Ectodermal cell (in vitro differentiated cells): ENCODE data around the gene TDP1.
"Not testable (repeated sequence)": the region's sequence is repeated elsewhere in the genome, so short reads cannot be mapped to it uniquely, and the experiment has no call there.

Experiments
- H3K27ac ChIP-seq: 2 replicates; pipeline ENCODE4 v1.7.0; 2013; ENCODE audit warnings: mild to moderate bottlenecking, low read depth, low read length; ENCODE audit not compliant: insufficient read depth, poor library complexity, severe bottlenecking
- H3K27me3 ChIP-seq: 2 replicates; pipeline ENCODE4 v1.7.0; 2013; ENCODE audit warnings: mild to moderate bottlenecking, low read length; ENCODE audit not compliant: insufficient read depth, control insufficient read depth, poor library complexity, severe bottlenecking
- H3K36me3 ChIP-seq: one replicate; pipeline ENCODE4 v1.7.0; 2013; ENCODE audit warnings: low read length; ENCODE audit not compliant: control insufficient read depth, insufficient read depth
- H3K4me1 ChIP-seq: one replicate; pipeline ENCODE4 v1.7.0; 2013; ENCODE audit warnings: low read length; ENCODE audit not compliant: control insufficient read depth, insufficient read depth
- H3K4me3 ChIP-seq: 2 replicates; pipeline ENCODE4 v1.7.0; 2013; ENCODE audit warnings: low read depth, low read length, control low read depth; ENCODE audit not compliant: insufficient read depth
- H3K9me3 ChIP-seq: 2 replicates; pipeline ENCODE4 v1.7.0; 2013; ENCODE audit warnings: mild to moderate bottlenecking, low read length, moderate library complexity; ENCODE audit not compliant: control insufficient read depth
- WGBS, 2 experiments: methylation state at CpG; one replicate each; pipeline ENCODE4 v1.1.7; 2013; ENCODE audit warnings: missing lambda C conversion rate in 2 of 2; 5-methylcytosine and 5-hydroxymethylcytosine counted together

Gene TDP1

DNA sequence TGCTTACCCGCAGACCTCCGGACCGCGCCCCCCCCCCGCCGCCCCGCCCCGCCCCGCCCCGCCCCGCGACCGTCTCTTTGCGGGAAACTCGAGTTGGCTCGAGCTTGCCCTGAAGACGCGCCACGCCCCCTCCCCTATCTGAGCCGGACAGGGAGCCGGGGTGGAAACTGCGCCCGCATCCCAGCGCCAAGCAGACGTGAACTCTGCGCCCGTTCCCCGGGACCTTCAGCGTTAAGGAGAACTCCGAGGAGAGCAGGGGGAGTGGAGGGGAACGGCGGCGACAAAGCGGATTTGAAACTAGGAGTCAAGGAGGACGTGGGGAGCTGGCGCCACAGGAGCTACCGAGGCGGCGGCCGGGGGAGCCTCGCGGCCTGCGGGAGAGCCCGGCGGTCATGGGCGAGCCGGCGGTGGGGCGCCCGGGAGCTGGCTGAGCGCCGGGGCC is 106.0 kb downstream of the TDP1 start, which contains the start of gene KCNK13:
Gene KCNK13 (plus strand): TSS at position 310 of the 442 bp plus-strand sequence. CDS start 212 bp downstream, outside the sequence.
- Histone ChIP-seq H3K27me3 (peaks cover 85% of the 10 kb centered on the region), H3K36me3 (no peaks in the 10 kb centered on the region), H3K9me3 (no peaks in the 10 kb centered on the region), H3K4me1 (no peaks in the 10 kb centered on the region), H3K4me3 (peak within 1 kb of the TSS; percentile 33), H3K27ac (no peak within 1 kb of the TSS)
- WGBS, 2 experiments: 1% methylated on average over 52 of the region's 52 CpGs

DNA sequence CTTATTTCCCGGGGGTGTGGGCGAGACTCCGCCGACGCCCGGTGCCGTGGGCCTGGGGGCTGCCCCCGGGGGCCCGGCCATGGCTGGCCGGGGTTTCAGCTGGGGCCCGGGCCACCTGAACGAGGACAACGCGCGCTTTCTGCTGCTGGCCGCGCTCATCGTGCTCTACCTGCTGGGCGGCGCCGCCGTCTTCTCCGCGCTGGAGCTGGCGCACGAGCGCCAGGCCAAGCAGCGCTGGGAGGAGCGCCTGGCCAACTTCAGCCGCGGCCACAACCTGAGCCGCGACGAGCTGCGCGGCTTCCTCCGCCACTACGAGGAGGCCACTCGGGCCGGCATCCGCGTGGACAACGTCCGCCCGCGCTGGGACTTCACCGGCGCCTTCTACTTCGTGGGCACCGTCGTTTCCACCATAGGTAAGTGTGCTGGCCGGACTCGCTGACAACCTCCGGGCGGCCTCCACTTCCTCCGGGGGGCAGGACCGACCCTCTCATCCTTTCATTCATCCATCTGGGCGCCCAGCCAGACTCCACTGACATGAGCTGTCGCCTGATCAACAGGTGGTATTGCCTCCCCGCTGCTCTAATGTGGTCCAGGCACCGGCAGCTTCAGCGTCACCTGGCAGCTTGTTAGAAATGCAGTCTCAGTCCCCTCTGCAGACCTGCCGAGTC is 106.5 kb downstream of the TDP1 start:
- Histone ChIP-seq H3K4me3 (peak overlapping the region; percentile 23), H3K9me3 (no peaks in the 10 kb centered on the region), H3K27ac (no peak overlapping the region), H3K4me1 (no peaks in the 10 kb centered on the region), H3K36me3 (no peaks in the 10 kb centered on the region), H3K27me3 (peaks cover 81% of the 10 kb centered on the region)
- 1% methylated on average over 63 of the region's 63 CpGs for WGBS, 2 experiments

DNA sequence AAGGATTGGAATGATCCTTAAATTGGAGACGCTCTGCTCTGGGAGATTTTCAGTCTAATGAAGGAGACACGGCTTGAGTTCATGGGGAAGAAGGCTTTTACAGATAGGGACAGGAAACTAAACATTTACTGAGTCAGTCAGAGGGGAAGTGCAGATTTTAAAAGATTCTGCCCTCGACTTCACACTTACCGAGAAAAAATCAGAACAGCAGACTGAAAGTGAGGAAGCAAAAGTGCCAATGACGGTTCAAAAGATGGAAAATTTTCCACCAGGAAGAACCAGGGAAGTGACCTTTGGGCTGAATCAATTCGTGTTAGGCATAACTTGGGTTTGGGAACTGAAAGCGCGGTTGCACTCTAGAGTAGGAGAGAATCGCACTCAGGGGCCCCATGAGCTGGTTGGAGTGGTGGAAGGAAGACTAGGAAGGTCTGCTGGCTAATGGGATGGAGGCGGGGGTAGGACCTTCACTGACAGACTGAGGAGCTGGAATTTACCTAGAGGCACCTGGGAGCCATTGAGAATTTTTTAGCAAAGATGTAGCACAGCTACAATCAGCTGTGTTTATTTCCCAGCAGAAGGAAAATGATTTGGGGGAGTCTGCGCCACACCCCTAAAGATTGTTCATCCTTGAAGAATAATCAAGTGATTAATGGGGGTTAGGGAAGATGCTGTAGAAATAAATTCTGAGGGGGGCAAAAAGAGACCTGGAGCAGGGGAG is 107.3 kb downstream of the TDP1 start:
- 33 to 34% methylated on average over 11 of the region's 11 CpGs for WGBS, 2 experiments
- H3K9me3 ChIP-seq: no peaks in the 10 kb centered on the region
- no peak overlapping the region for H3K27ac ChIP-seq
- no peaks in the 10 kb centered on the region for H3K36me3 ChIP-seq
- H3K27me3 ChIP-seq: peaks cover 81% of the 10 kb centered on the region
- no peaks in the 10 kb centered on the region for H3K4me1 ChIP-seq
- H3K4me3 ChIP-seq: no peak overlapping the region

DNA sequence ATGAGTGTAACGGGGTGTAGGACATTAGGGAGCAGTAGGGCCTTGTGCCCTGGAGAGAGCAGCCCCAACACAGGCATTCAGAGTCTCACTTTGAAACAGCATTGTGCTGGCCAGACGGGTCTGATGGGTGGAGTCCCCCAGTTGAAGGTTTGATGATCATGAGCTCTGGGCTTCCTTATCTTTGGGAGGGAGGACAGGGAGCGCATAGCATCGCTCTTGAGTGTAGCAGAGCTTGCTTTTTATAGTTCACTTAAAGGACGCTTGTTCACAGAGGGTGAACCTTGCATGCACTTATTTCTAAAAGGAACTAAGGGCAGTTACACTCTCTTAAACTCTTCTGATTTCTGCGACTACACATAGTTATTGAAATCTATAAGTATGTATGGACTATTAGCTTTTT is 116.6 kb downstream of the TDP1 start:
- 86 to 88% methylated on average over 5 of the region's 6 CpGs for WGBS, 2 experiments
- peaks cover 3% of the 10 kb centered on the region for H3K27me3 ChIP-seq
- no peaks in the 10 kb centered on the region for H3K9me3 ChIP-seq
- H3K4me1 ChIP-seq: no peaks in the 10 kb centered on the region
- H3K36me3 ChIP-seq: no peaks in the 10 kb centered on the region
- H3K27ac ChIP-seq: no peak overlapping the region
- no peak overlapping the region for H3K4me3 ChIP-seq

DNA sequence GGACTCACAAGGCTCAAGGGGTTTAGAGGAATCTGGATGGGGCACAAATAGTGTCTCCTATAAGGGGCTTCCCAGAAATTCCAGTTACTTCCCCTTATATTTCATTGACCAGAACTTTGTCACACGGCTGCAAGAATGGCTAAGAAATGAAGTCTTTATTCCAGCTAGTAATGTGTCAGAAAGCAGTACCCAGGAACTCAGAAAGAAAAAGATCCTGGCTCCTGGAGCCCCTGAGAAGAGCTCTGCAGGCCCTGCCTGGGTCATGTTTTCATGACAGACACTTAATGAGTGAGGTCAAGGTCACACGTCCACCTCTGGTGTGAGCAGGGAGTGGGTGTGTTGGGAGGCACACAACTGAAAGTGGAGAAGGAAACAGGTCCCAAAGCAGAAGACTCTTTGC is 123.8 kb downstream of the TDP1 start:
- H3K36me3 ChIP-seq: no peaks in the 10 kb centered on the region
- H3K27ac ChIP-seq: no peak overlapping the region
- no peaks in the 10 kb centered on the region for H3K27me3 ChIP-seq
- H3K9me3 ChIP-seq: no peaks in the 10 kb centered on the region
- 89 to 95% methylated on average over 2 of the region's 2 CpGs for WGBS, 2 experiments
- H3K4me1 ChIP-seq: no peaks in the 10 kb centered on the region
- no peak overlapping the region for H3K4me3 ChIP-seq

DNA sequence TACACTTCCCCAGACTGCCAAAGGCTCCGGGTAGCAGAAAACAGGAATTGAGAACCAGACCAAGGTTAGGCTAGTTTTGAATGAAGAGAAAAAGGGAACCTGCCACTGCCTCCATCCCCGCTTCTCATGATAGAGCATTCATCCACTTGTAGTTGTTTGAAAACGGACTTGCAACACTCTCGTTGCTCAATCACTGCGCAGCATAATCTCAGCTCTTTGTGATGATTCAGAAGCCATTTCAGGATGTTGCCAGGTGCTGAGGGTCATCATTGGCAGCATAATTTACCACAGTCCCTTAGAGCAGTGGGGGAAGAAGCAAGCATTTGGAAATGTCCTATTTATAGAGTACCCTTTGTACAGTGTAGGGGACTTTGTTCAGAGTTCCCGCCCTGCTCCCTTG is 131.7 kb downstream of the TDP1 start:
- Histone ChIP-seq H3K4me3 (no peak overlapping the region), H3K27ac (no peak overlapping the region), H3K4me1 (no peaks in the 10 kb centered on the region), H3K36me3 (no peaks in the 10 kb centered on the region), H3K27me3 (no peaks in the 10 kb centered on the region), H3K9me3 (no peaks in the 10 kb centered on the region)
- WGBS, 2 experiments: 82 to 90% methylated on average over 6 of the region's 6 CpGs

DNA sequence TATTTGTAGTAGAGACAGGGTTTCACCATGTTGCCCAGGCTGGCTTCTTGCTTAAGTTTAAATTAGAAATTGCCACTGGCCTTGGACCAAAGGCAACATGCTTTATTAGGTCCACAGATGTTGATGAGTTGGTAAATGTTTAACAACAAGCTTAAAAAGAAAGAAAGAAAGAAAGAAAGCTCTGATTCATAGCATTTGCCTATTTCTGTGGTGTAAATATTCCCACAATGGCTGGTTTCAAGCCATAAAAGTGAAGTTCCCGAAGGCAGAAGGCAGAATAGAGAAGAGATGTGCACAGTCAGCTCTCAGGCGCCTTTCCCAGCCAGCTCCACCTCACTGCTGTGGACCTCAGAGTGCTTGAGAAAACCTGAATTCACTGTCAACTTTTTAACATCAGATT is 132.4 kb downstream of the TDP1 start:
- Histone ChIP-seq H3K9me3 (no peaks in the 10 kb centered on the region), H3K27ac (no peak overlapping the region), H3K4me3 (no peak overlapping the region), H3K36me3 (no peaks in the 10 kb centered on the region), H3K4me1 (no peaks in the 10 kb centered on the region), H3K27me3 (no peaks in the 10 kb centered on the region)
- WGBS, 2 experiments: 96 to 97% methylated on average over 2 of the region's 2 CpGs

DNA sequence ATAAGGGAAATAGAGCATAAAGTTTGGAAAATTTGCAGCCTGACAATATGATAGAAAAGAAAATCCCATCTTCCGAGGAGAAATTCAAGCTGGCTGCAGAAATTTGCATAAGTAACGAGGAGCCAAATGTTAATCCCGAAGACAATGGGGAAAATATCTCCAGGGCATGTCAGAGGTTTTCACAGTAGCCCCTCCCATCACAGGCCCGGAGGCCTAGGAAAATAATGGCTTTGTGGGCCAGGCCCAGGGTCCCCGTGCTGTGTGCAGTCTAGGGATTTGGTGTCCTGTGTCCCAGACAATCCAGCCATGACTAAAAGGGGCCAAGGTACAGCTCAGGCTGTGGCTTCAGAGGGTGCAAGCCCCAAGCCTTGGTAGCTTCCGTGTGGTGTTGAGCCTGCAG is 133.8 kb downstream of the TDP1 start:
- not testable (repeated sequence) for H3K36me3 ChIP-seq, H3K4me1 ChIP-seq, H3K27ac ChIP-seq, H3K4me3 ChIP-seq, H3K27me3 ChIP-seq, H3K9me3 ChIP-seq
- 39 to 45% methylated on average over 6 of the region's 6 CpGs for WGBS, 2 experiments

DNA sequence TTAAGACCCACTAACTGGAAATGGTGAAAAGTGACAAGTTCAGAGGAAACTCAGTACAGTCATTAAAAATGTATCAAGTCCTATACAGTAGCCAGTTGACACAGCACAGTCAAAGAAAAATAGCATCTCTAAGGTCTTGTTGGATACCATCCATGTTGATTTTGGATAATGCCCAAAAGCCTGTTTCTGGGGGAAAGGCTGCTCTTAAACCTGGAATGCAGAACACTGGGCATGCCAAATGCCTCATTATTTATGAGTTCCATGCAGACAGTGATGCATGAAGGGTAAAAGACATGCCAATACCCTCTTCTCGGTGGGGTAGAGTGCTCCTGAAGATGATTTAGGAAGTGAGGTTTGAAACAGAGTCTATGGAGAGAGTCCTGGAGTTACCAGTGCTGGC is 135.7 kb downstream of the TDP1 start:
- no peaks in the 10 kb centered on the region for H3K4me1 ChIP-seq
- H3K4me3 ChIP-seq: no peak overlapping the region
- WGBS, 2 experiments: 93 to 97% methylated on average over 1 of the region's 1 CpG
- H3K27ac ChIP-seq: no peak overlapping the region
- no peaks in the 10 kb centered on the region for H3K9me3 ChIP-seq
- H3K27me3 ChIP-seq: no peaks in the 10 kb centered on the region
- no peaks in the 10 kb centered on the region for H3K36me3 ChIP-seq

DNA sequence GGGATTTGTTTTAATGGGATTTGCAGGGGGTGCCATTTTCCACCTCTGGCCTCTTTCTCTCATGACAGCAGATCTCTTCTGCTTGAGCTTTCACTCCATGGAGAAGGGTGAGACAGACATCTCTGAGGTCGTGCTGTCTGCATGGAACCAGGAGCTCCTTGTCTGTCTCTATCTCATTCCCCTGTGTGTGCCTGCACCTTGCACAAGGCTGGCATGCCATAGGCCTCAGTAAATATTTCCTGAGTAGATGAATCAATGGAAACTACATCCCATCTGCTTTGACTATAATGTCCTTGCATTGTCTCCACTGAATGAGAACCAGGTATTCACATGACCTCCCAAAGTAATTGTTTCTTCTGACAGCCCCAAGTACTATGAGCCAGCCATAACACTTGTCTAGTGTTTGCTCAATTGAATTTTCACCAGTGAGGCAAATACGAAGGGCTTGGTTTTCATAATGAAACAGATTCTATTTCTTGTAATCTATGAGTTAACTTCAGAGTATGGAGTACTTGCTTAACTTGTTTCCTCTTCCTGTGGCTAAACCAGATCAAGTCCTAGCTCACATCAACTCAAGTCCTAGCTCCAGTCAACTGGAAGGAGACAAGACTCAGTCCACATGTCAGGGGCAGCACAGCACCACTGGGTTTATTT is 138.3 kb downstream of the TDP1 start:
- WGBS, 2 experiments: 92 to 94% methylated on average over 2 of the region's 2 CpGs
- Histone ChIP-seq H3K9me3 (no peaks in the 10 kb centered on the region), H3K36me3 (no peaks in the 10 kb centered on the region), H3K27ac (no peak overlapping the region), H3K4me3 (no peak overlapping the region), H3K27me3 (no peaks in the 10 kb centered on the region), H3K4me1 (peaks cover 4% of the 10 kb centered on the region)
